ENCODE measurements around the gene C17orf58.
A peak's percentile ranks its signal among the peaks of the same experiment; 100 is the strongest.
"Not testable (repeated sequence)": the region's sequence is repeated elsewhere in the genome, so short reads cannot be mapped to it uniquely, and the experiment has no call there.

The C17orf58 gene

GRCh38 chr17:67996301-67997171, at the start of gene C17orf58:
Gene C17orf58 (minus strand): TSS chr17:67996469. CDS start chr17:67996198, 271 bp downstream.
- DNase-seq (ENCODE audit: insufficient read length, low spot score) = not testable (repeated sequence)

GRCh38 chr17:68036304-68037147, 40.3 kb upstream of the C17orf58 start:
- DNase-seq (ENCODE audit: insufficient read length, low spot score) = no peak

More at GRCh38 chr17:67996301-67997171, at the start of gene C17orf58:
- FAIRE-seq = not testable (repeated sequence)

GRCh38 chr17:68035523-68036303, 39.4 kb upstream of the C17orf58 start, which contains the start of gene KPNA2:
Gene KPNA2 (plus strand): TSS chr17:68035735. CDS start chr17:68037133, 1,398 bp downstream.
- peak; percentile 86 for FAIRE-seq
- peak; percentile 97 for DNase-seq (ENCODE audit: insufficient read length, low spot score)

More at GRCh38 chr17:68036304-68037147, 40.3 kb upstream of the C17orf58 start:
- no peak for FAIRE-seq

- FAIRE-seq (no peak), DNase-seq (ENCODE audit: insufficient read length, low spot score) (no peak)
Observed at GRCh38 chr17:68035131-68035522, 38.9 kb upstream of the C17orf58 start.

- FAIRE-seq = no peak
Observed at GRCh38 chr17:68034452-68034776, 38.1 kb upstream of the C17orf58 start.

GRCh38 chr17:68033636-68034451, 37.6 kb upstream of the C17orf58 start:
- DNase-seq (ENCODE audit: insufficient read length, low spot score) (no peak), FAIRE-seq (no peak)

More at GRCh38 chr17:68034452-68034776, 38.1 kb upstream of the C17orf58 start:
- no peak for DNase-seq (ENCODE audit: insufficient read length, low spot score)

- no peak for DNase-seq (ENCODE audit: insufficient read length, low spot score)
- FAIRE-seq = no peak
Observed at GRCh38 chr17:68029512-68030215, 33.4 kb upstream of the C17orf58 start.

- FAIRE-seq; DNase-seq (ENCODE audit: insufficient read length, low spot score): not testable (repeated sequence)
Observed at GRCh38 chr17:68022547-68022946, 26.3 kb upstream of the C17orf58 start.

- FAIRE-seq = no peak
- no peak for DNase-seq (ENCODE audit: insufficient read length, low spot score)
Observed at GRCh38 chr17:68021963-68022362, 25.7 kb upstream of the C17orf58 start.

GRCh38 chr17:68020791-68021190, 24.5 kb upstream of the C17orf58 start:
- not testable (repeated sequence) for DNase-seq (ENCODE audit: insufficient read length, low spot score); FAIRE-seq

GRCh38 chr17:68020409-68020756, 24.1 kb upstream of the C17orf58 start:
- peak; percentile 26 for FAIRE-seq
- peak; percentile 24 for DNase-seq (ENCODE audit: insufficient read length, low spot score)

- peak; percentile 83 for FAIRE-seq
- DNase-seq (ENCODE audit: insufficient read length, low spot score) = peak; percentile 95
Observed at GRCh38 chr17:68019675-68020408, 23.6 kb upstream of the C17orf58 start.

GRCh38 chr17:68019336-68019674, 23.0 kb upstream of the C17orf58 start:
- no peak for FAIRE-seq
- no peak for DNase-seq (ENCODE audit: insufficient read length, low spot score)

GRCh38 chr17:68018493-68018892, 22.2 kb upstream of the C17orf58 start:
- FAIRE-seq; DNase-seq (ENCODE audit: insufficient read length, low spot score): not testable (repeated sequence)

GRCh38 chr17:68016838-68017237, 20.6 kb upstream of the C17orf58 start:
- FAIRE-seq = no peak

GRCh38 chr17:68015081-68015723, 18.9 kb upstream of the C17orf58 start:
- FAIRE-seq = no peak
- DNase-seq (ENCODE audit: insufficient read length, low spot score) = no peak

More at GRCh38 chr17:68016838-68017237, 20.6 kb upstream of the C17orf58 start:
- no peak for DNase-seq (ENCODE audit: insufficient read length, low spot score)

- no peak for FAIRE-seq
- no peak for DNase-seq (ENCODE audit: insufficient read length, low spot score)
Observed at GRCh38 chr17:68013385-68013784, 17.1 kb upstream of the C17orf58 start.

- FAIRE-seq = peak; percentile 31
- DNase-seq (ENCODE audit: insufficient read length, low spot score) = peak; percentile 38
Observed at GRCh38 chr17:68011199-68011665, 15.0 kb upstream of the C17orf58 start.

Measured in GM19239 (cell line).